Hepatocyte (in vitro differentiated cells): ENCODE results near the gene XXYLT1.

Experiments
- EZH2 ChIP-seq: fragments of 200-600 bp; sonication (generic); IDR thresholded peaks from 2 replicates; pipeline ENCODE4 v1.6.1; 2016; ENCODE audit warnings: antibody characterized with exemption, mild to moderate bottlenecking, borderline replicate concordance
- EZH2phosphoT487 ChIP-seq: fragments of 200-600 bp; sonication (generic); IDR thresholded peaks from one replicate; pipeline ENCODE4 v1.6.1; 2018; ENCODE audit warnings: antibody characterized with exemption, mild to moderate bottlenecking, low read depth, moderate library complexity; ENCODE audit not compliant: unreplicated experiment, severe bottlenecking
- TF ChIP-seq, protein P1 (sequence below): fragments of 200-600 bp; sonication (generic); IDR thresholded peaks from 2 replicates; pipeline ENCODE4 v1.5.1; 2016; ENCODE audit warnings: antibody characterized with exemption, mild to moderate bottlenecking; ENCODE audit not compliant: poor library complexity

DNA sequence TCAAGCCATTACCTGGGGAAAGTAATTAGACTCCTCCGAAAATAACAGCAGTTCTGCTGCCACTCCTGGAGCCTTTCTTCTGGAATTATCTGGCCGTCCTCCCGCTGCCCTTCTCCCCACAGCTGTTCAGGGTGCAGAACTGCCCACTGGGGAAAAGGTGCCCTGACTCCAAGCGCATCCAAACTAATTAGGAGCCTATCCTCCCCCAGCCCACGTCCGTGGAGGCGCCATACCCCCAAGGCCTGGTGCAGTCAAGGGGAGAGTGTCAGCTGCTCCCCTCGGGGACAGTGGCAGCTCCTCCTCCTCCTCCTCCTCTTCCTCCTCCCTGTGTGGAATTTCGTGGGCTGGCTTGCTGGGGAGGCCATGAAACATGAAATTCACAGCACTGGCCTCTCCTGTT lies 177.2 kb downstream of the XXYLT1 start:
- TF ChIP-seq, protein P1, sequence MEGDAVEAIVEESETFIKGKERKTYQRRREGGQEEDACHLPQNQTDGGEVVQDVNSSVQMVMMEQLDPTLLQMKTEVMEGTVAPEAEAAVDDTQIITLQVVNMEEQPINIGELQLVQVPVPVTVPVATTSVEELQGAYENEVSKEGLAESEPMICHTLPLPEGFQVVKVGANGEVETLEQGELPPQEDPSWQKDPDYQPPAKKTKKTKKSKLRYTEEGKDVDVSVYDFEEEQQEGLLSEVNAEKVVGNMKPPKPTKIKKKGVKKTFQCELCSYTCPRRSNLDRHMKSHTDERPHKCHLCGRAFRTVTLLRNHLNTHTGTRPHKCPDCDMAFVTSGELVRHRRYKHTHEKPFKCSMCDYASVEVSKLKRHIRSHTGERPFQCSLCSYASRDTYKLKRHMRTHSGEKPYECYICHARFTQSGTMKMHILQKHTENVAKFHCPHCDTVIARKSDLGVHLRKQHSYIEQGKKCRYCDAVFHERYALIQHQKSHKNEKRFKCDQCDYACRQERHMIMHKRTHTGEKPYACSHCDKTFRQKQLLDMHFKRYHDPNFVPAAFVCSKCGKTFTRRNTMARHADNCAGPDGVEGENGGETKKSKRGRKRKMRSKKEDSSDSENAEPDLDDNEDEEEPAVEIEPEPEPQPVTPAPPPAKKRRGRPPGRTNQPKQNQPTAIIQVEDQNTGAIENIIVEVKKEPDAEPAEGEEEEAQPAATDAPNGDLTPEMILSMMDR = no peak
- TF ChIP-seq EZH2 (no peak), EZH2phosphoT487 (no peak)
